Fibroblast of lung (primary cell): Measurements from ENCODE around the gene FGF14. TPM values are rescaled to one million over a fixed set of nuclear protein-coding genes. Genes with fewer than 3 reads are reported as not detected.

ENCODE experiments used
- DNase-seq, 2 donors: peaks; one replicate each; pipeline versions ENCODE4 v3.0.0 to v3.0.0-alpha.2; 2010; ENCODE audit warnings: low read depth in 2 of 2
- H2AFZ ChIP-seq: 2 replicates; pipeline ENCODE4 v1.5.1; 2012; ENCODE audit warnings: low read length, control low read depth, inconsistent platforms
- H3K27ac ChIP-seq: 2 replicates; pipeline ENCODE4 v1.5.1; 2011; ENCODE audit warnings: low read length, control low read depth; ENCODE audit not compliant: insufficient read depth
- H3K27me3 ChIP-seq: 2 replicates; pipeline ENCODE4 v1.5.1; 2011; ENCODE audit warnings: mild to moderate bottlenecking, low read length; ENCODE audit not compliant: control insufficient read depth, insufficient read depth
- H3K36me3 ChIP-seq: 2 replicates; pipeline ENCODE4 v1.5.1; 2011; ENCODE audit warnings: low read length; ENCODE audit not compliant: control insufficient read depth, insufficient read depth
- H3K4me1 ChIP-seq: 2 replicates; pipeline ENCODE4 v1.5.1; 2011; ENCODE audit warnings: low read length; ENCODE audit not compliant: control insufficient read depth, insufficient read depth; ENCODE audit errors: extremely low read depth
- H3K4me2 ChIP-seq: 2 replicates; pipeline ENCODE4 v1.5.1; 2011; ENCODE audit warnings: low read length, control low read depth; ENCODE audit not compliant: insufficient read depth; ENCODE audit errors: extremely low read depth
- H3K4me3 ChIP-seq, 4 experiments: fragments of 200-600 bp in 1 of 4; sonication (generic) in 1 of 4; replicated peaks in 1 of 4; 2 replicates each; pipeline ENCODE4 v1.5.1; 2011 to 2016; ENCODE audit warnings: low read length in 4 of 4, low read depth in 3 of 4, mild to moderate bottlenecking in 3 of 4, control low read depth in 2 of 4, inconsistent platforms in 1 of 4, mixed read lengths in 1 of 4; ENCODE audit not compliant: insufficient read depth in 1 of 4; ENCODE audit errors: control extremely low read depth in 1 of 4
- H3K79me2 ChIP-seq: 2 replicates; pipeline ENCODE4 v1.5.1; 2012; ENCODE audit warnings: mild to moderate bottlenecking, low read length, inconsistent platforms; ENCODE audit not compliant: control insufficient read depth, insufficient read depth
- H3K9ac ChIP-seq: 2 replicates; pipeline ENCODE4 v1.5.1; 2011; ENCODE audit warnings: mild to moderate bottlenecking, low read length, control low read depth; ENCODE audit not compliant: insufficient read depth
- H3K9me3 ChIP-seq: 2 replicates; pipeline ENCODE4 v1.5.1; 2012; ENCODE audit warnings: low read depth, low read length; ENCODE audit not compliant: control insufficient read depth, insufficient read depth
- H4K20me1 ChIP-seq: 2 replicates; pipeline ENCODE4 v1.5.1; 2011; ENCODE audit warnings: low read length; ENCODE audit not compliant: control insufficient read depth, insufficient read depth; ENCODE audit errors: extremely low read depth
- EZH2 ChIP-seq: IDR thresholded peaks from 2 replicates; pipeline ENCODE4 v1.5.1; 2012; ENCODE audit warnings: low read length, control low read depth, mild to moderate bottlenecking; ENCODE audit errors: missing control alignments
- polyA plus RNA-seq, 2 donors: library from polyadenylated mRNA; depleted of rRNA in 1 of 2; stranded (reverse) in 1 of 2; unstranded in 1 of 2; fragments of >200 nt; gene quantifications; 2 replicates each; pipeline ENCODE4 v1.2.1, GENCODE V29; 2011 to 2012; ENCODE audit warnings: missing spikeins in 1 of 2
- total RNA-seq: library from RNA; depleted of rRNA; stranded (reverse); fragments of >200 nt; gene quantifications from 2 replicates; pipeline ENCODE4 v1.2.1, GENCODE V29; 2014
- TF ChIP-seq, protein P1 (sequence below), 2 donors: IDR thresholded peaks in 1 of 2; conservative IDR thresholded peaks in 1 of 2; 1 replicate in 1 of 2; 2 replicates in 1 of 2; pipeline ENCODE4 v1.5.1; 2011 to 2012; ENCODE audit warnings: low read length in 2 of 2, control low read depth in 1 of 2, inconsistent platforms in 1 of 2, low read depth in 1 of 2, mild to moderate bottlenecking in 1 of 2

The FGF14 gene
- total and polyA plus RNA-seq, 2 donors (not counting 1 experiment from before 2014, with no cell fraction given), result 0.94 to 7.8 TPM

- Histone ChIP-seq H3K9me3 (no peaks in the 10 kb centered on the region), H3K36me3 (no peaks in the 10 kb centered on the region), H3K4me1 (no peaks in the 10 kb centered on the region), H3K4me2 (no peak overlapping the region), H4K20me1 (no peaks in the 10 kb centered on the region), H3K9ac (no peak overlapping the region), H3K27ac (no peak overlapping the region), H3K79me2 (no peaks in the 10 kb centered on the region), H3K4me3 (no peak overlapping the region), H2AFZ (no peak overlapping the region), H3K27me3 (no peaks in the 10 kb centered on the region)
- no peak for DNase-seq
- TF ChIP-seq EZH2, result no peak
- TF ChIP-seq, protein P1, sequence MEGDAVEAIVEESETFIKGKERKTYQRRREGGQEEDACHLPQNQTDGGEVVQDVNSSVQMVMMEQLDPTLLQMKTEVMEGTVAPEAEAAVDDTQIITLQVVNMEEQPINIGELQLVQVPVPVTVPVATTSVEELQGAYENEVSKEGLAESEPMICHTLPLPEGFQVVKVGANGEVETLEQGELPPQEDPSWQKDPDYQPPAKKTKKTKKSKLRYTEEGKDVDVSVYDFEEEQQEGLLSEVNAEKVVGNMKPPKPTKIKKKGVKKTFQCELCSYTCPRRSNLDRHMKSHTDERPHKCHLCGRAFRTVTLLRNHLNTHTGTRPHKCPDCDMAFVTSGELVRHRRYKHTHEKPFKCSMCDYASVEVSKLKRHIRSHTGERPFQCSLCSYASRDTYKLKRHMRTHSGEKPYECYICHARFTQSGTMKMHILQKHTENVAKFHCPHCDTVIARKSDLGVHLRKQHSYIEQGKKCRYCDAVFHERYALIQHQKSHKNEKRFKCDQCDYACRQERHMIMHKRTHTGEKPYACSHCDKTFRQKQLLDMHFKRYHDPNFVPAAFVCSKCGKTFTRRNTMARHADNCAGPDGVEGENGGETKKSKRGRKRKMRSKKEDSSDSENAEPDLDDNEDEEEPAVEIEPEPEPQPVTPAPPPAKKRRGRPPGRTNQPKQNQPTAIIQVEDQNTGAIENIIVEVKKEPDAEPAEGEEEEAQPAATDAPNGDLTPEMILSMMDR (conservative IDR thresholded peaks at IDR 0.05 in 1 of 2, IDR thresholded peaks at IDR 0.05 in 1 of 2; ENCODE audit: low read depth in 1 of 2, low read length in 2 of 2), result no peak
Observed at GRCh38 chr13:101775267-101775666, 626.6 kb downstream of the FGF14 start.

DNA sequence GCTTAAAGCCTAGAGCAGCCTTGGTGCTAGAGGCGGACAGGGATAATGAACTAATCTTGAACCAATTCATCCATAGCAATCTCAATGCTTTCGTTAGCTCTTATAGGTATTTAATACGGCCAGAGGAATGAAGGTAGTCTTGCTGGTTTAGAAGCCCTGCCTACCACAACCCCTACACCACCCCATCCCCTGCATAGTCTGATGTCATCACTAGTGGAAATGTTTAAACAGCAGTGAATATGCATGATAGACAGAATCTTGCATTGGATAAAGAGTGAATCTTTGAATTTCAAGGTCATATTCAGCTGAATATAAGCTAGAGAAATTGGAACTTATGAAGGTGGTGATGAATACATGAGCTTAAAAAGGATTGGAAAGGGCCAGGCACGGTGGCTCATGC is 627.5 kb downstream of the FGF14 start:
- no peaks in the 10 kb centered on the region for H3K4me1 ChIP-seq
- H3K27ac ChIP-seq, result no peak overlapping the region
- H4K20me1 ChIP-seq, result no peaks in the 10 kb centered on the region
- H2AFZ ChIP-seq, result no peak overlapping the region
- no peak for DNase-seq
- H3K9ac ChIP-seq, result no peak overlapping the region
- no peaks in the 10 kb centered on the region for H3K79me2 ChIP-seq
- H3K9me3 ChIP-seq, result no peaks in the 10 kb centered on the region
- no peak for TF ChIP-seq EZH2
- TF ChIP-seq, protein P1 (conservative IDR thresholded peaks at IDR 0.05 in 1 of 2, IDR thresholded peaks at IDR 0.05 in 1 of 2; ENCODE audit: low read depth in 1 of 2, low read length in 2 of 2), result no peak
- H3K27me3 ChIP-seq, result no peaks in the 10 kb centered on the region
- no peak overlapping the region for H3K4me3 ChIP-seq
- H3K36me3 ChIP-seq, result no peaks in the 10 kb centered on the region
- no peak overlapping the region for H3K4me2 ChIP-seq

DNA sequence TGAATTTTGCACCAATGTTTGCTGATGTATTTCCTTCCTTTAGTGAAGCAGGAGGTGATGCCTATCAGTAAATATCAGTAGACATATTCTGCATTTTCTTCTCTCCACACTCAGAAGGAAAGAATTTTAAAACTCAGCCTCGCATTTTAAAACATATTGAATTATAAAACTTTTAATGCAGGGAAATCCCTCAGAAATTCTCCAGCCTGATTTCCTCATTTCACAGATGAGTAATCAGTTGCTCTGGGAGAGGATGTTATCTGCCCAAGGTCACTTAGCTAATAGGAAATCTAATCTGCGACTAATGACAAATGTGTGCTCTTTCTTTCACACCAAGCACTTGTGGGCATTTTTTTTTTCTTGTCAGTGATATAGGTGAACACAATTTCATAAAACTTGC is 628.8 kb downstream of the FGF14 start:
- no peak overlapping the region for H3K27ac ChIP-seq
- H3K79me2 ChIP-seq, result no peaks in the 10 kb centered on the region
- no peak overlapping the region for H2AFZ ChIP-seq
- H3K4me1 ChIP-seq, result no peaks in the 10 kb centered on the region
- no peaks in the 10 kb centered on the region for H3K27me3 ChIP-seq
- no peaks in the 10 kb centered on the region for H3K9me3 ChIP-seq
- H3K36me3 ChIP-seq, result no peaks in the 10 kb centered on the region
- no peak overlapping the region for H3K4me2 ChIP-seq
- no peak for DNase-seq
- no peak overlapping the region for H3K4me3 ChIP-seq
- TF ChIP-seq EZH2, result no peak
- TF ChIP-seq, protein P1 (conservative IDR thresholded peaks at IDR 0.05 in 1 of 2, IDR thresholded peaks at IDR 0.05 in 1 of 2; ENCODE audit: low read depth in 1 of 2, low read length in 2 of 2), result no peak
- H3K9ac ChIP-seq, result no peak overlapping the region
- H4K20me1 ChIP-seq, result no peaks in the 10 kb centered on the region
